Head of caudate nucleus (tissue), 42 donors: ENCODE measurements around the gene NKAIN2.

ENCODE experiments used
- DNase-seq, 42 donors: peaks; one replicate each; pipeline versions ENCODE4 v3.0.0 to v3.0.0-alpha.2; 2020 to 2021; ENCODE audit warnings: mixed read lengths in 7 of 42
- intact Hi-C: fragments of 100-400 bp; cut with DNase I; formaldehyde crosslinking; loops from one replicate; pipeline ENCODE4 v1.15.0; 2022

Gene NKAIN2

DNA sequence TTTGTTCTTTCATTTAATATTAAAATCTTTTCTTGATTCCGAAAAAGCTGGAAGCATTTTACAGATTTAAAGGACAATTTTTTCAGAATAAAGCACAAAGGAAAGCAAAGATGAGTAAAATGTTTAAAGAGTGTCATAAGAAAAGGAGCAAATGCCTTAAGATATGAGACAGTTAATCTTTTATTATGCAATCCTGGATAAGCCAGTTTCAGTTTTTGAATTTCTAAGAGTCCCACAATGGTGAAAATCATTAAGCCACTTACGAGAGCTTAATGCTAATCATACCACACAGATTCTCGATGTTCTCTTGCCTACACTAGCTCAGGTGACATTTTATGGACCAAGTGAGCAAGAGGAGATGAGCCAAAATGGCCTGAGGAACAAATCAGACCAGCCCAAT is 1054.9 kb downstream of the NKAIN2 start:
- intact Hi-C loops = no loop called here
- DNase-seq = no peak

DNA sequence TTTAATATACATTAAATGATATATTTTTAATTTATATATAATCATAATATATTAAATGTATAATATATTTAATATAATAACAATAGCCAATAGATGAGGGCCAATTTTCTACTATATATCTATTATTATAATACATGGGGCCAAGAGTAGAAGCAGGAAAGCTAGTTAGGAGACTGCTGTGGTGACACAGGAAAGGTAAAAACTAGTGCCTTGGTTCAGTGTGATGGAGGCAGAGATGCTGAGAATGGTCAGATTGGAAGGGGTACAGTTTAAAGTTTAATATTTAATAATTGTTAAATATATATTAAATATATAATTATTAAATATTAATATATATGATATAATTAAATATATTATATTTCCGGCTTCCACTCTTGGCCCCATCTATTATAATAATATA is 1055.7 kb downstream of the NKAIN2 start:
- no peak for DNase-seq
- intact Hi-C loops = no loop called here

DNA sequence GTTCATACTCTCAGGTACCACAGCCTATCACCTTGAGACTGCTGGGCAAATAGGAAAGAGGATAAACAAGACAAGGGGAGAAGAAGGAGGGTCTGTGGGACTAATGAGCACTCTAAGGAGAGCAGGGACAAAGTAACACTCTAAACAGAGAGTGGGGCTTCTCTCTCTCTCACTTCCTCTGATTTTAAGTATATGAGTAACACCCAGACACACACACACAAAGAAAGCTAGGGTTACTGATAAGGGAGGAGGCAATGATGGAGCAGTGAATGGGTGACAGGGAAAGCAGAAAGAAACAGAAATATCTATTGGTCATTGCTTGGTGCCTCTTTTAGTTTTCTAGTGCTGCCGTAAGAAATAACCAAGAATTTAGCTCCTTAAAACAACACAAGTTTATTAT is 1062.4 kb downstream of the NKAIN2 start:
- intact Hi-C loops = no loop called here
- no peak for DNase-seq

DNA sequence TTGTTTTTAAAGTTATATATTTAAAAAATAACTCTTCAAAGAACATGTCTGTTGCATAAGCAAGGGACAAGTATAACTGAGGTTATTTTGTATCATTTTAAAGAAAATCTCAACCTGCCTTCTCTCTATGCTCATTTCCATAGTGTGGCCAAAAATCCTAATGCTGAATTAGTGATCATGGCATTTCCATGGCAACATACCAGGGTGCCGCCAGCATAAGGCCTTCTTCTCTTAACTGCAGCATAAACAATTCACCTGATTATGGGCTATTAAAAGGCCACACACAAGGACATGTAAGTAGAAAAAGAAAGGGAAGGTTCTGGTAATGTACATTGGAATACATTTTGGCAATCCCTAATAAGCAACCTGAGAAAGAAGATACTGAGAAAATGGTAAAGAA is 1063.5 kb downstream of the NKAIN2 start:
- intact Hi-C loops = no loop called here

DNA sequence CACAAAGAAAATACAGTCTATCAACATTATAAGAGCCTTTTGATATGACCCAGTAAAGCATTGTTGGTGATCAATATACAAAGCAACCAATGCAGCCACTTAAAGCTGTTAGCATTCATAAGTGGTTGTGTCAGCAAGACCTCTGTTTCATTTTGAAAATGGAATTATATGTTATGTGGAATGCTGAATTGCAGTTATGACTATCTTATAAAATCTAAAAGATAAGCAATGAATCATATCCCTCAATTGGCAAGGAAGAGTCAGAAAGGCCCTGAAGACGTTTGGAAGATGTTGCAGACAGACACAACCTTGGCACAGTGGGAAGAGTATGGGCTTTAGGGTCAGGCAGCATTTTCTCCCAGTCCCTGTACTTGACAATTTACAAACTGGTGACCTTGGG is 1064.8 kb downstream of the NKAIN2 start:
- no peak for DNase-seq
- intact Hi-C loops = no loop called here

More for the DNA sequence above, 1063.5 kb downstream of the NKAIN2 start:
- DNase-seq = no peak

DNA sequence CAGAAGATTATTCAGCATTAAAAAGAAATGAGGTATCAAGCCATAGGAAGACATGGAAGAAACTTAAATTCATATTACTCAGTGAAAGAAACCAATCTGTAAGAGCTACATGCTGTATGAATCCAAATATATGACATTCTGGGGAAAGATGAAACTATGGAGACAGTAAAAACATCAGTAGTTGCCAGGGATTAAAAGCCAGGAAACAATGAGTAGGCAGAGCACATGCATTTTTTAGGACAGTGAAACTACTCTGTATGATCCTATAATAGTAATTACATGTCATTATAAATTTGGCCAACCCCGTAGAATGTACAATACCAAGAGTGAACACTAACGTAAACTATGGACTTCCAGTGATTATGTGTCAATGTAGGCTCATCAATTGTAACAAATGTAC is 1065.8 kb downstream of the NKAIN2 start:
- no peak for DNase-seq
- intact Hi-C loops = no loop called here

DNA sequence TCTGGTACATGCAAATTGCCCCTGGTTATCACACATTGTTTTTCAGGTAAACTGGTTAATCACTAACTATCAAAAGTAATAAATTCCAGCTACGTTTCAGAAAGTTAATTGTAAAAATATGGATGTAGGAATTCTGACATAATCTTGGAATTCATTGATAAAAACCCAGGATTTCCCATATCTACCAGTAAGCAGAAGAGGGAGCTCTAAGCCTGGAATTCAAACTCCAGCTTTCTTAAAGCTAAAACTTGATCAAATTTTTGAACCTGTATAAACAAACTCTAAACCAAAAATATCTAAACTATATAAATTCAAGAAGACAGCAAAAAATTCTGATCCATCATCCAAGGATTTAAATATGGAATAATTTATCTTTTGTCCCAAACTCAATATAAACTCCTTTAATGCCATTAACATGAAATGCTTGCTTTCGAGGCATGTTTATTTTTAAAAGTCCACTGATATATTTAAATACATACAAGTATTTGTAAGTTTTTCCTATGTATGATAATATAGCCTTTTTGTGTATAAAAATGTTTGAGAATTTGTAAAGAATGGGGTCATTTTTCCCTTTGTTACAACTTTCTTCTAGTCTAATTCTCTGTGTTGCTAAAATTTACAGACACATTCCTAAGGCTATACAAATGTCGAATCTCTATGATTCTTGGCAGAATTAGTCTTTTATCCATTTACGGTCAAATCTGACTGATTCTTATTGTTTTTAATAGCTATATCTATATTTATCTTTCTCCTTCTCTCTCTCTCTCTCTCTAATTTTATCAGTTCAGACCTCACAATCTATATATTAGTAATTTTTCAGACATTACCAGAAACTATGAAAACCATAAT is 1067.2 kb downstream of the NKAIN2 start:
- DNase-seq = peak in 6 of 42 donors; percentile 13 to 44 (median 17)
- intact Hi-C loops = loop anchor here (5.0 to 10.0 kb wide), 2 partner anchors 241 to 894 kb away; no protein-coding TSS in a partner anchor

DNA sequence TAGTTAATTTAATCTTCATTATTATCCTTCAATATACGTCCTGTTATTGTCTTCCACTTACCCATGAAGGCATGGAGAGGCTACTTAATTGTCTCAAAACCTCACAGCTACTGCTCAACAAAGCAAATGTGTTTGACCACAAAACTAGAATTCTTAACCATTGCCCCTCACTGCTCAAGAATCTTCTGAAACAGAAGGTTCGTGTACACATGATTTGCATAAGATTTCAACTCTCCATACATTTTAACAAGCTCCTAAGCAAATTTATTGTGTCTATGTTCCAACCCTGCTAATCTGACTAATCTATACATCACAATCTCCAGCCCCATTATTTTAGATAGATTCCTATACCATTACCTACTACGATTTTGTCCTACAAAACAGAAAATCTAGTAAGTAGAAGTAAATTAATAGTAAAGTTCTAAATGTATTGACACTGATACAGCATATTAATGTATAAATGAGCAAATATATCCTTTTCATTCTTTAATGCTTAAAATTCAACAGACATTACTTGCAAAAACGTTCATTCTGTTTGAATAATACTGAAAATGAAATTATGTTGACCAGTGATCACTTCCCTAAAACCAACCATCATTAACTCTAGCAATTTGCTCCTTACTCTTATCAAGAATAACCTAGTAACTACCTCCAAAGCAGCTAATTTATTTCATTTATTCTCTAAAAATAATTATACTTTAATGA is 1068.8 kb downstream of the NKAIN2 start:
- intact Hi-C loops = loop anchor here (5.0 to 10.0 kb wide), 2 partner anchors 240 to 892 kb away; no protein-coding TSS in a partner anchor
- DNase-seq = no peak

DNA sequence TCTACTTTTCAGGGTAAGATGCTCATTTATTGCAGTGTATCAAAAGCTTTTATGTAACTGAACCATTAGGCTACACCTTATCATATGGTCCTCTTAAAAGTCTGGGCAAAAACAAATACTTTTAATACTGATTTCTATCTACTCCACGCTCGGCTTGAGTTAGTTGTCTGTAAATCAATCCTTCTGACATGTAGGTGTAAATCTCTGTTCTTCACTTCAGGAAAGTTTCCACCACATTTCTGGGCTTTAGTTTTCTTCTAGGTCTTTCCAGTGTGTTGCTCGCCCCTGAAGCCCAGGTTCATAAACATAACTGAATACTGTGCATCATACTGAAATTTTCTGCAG is 1069.4 kb downstream of the NKAIN2 start:
- intact Hi-C loops = loop anchor here (5.0 to 10.0 kb wide), 2 partner anchors 239 to 892 kb away; no protein-coding TSS in a partner anchor
- no peak for DNase-seq
